HepG2 (cell line): ENCODE results near the gene G6PD. TPM values are rescaled to one million over a fixed set of nuclear protein-coding genes. Genes with fewer than 3 reads are reported as not detected.

Experiments
- ATAC-seq: fragments of 200-7000 bp; cut with Tn5 transposase; 3 replicates; pipeline ENCODE4 v1.9.1; 2020; ENCODE audit warnings: mild to moderate bottlenecking, moderate library complexity
- BruUV-seq: library from RNA; stranded (reverse); fragments of 400-500 nt; replicated peaks from 2 replicates; lab custom pipeline; 2021; lab: Mats Ljungman, UMichigan
- CTCF ChIA-PET: fragments of 300-600 bp; formaldehyde crosslinking; extraction: SDS; loops from one replicate; lab custom pipeline; 2021; ENCODE audit warnings: low total read pairs, inconsistent platforms, low intra/inter-chr PET ratio; lab: Yijun Ruan, JAX
- POLR2A ChIA-PET: fragments of 350-600 bp; sonication (Branson Sonifier 250); formaldehyde crosslinking; loops from one replicate; lab custom pipeline; 2020; ENCODE audit warnings: antibody characterized with exemption, inconsistent platforms; lab: Yijun Ruan, JAX
- DNase-seq: peaks from one replicate; pipeline ENCODE4 v3.0.0-alpha.2; 2015; ENCODE audit warnings: low spot score
- FAIRE-seq: peaks from 3 replicates; lab custom pipeline; 2011; peaks lifted over from hg19 to GRCh38; lab: Jason Lieb, UNC
- H2AFZ ChIP-seq: one replicate; pipeline ENCODE4 v1.6.1; 2011; ENCODE audit warnings: low read length, inconsistent platforms
- H3K27ac ChIP-seq: fragments of 300-600 bp; 3 replicates; pipeline ENCODE4 v1.8.0; 2011; ENCODE audit warnings: mixed run types, mild to moderate bottlenecking, mixed read lengths, low read length, inconsistent platforms; ENCODE audit not compliant: insufficient read depth; ENCODE audit errors: extremely low read length
- H3K27me3 ChIP-seq, 2 experiments: fragments of 200-600 bp in 1 of 2; 2 replicates in 1 of 2; 3 replicates in 1 of 2; pipeline versions ENCODE4 v1.6.0 to v1.8.0; 2011; ENCODE audit warnings: low read length in 2 of 2, mild to moderate bottlenecking in 2 of 2, moderate library complexity in 2 of 2, inconsistent platforms in 1 of 2; ENCODE audit not compliant: insufficient read depth in 2 of 2, control insufficient read depth in 1 of 2
- H3K36me3 ChIP-seq, 2 experiments: fragments of 200-600 bp in 1 of 2; replicated peaks in 1 of 2; 2 replicates in 1 of 2; 3 replicates in 1 of 2; pipeline versions ENCODE4 v1.5.1 to v1.8.0; 2011; ENCODE audit warnings: low read length in 2 of 2, inconsistent platforms in 1 of 2; ENCODE audit not compliant: insufficient read depth in 2 of 2, control insufficient read depth in 1 of 2
- H3K4me1 ChIP-seq: 2 replicates; pipeline ENCODE4 v1.5.1; 2012; ENCODE audit warnings: low read length, inconsistent platforms; ENCODE audit not compliant: insufficient read depth
- H3K4me2 ChIP-seq: 2 replicates; pipeline ENCODE4 v1.6.0; 2011; ENCODE audit warnings: low read depth, low read length, inconsistent platforms
- H3K4me3 ChIP-seq, 3 experiments: fragments of 200-600 bp in 1 of 3; sonication (generic), shearing (Covaris generic) in 1 of 3; replicated peaks in 1 of 3; 2 replicates each; pipeline ENCODE4 v1.5.1; 2011 to 2016; ENCODE audit warnings: low read length in 3 of 3, inconsistent platforms in 2 of 3, low read depth in 2 of 3, mild to moderate bottlenecking in 2 of 3, control low read depth in 1 of 3, mixed read lengths in 1 of 3; ENCODE audit not compliant: insufficient read depth in 1 of 3
- H3K79me2 ChIP-seq: one replicate; pipeline ENCODE4 v1.6.1; 2011; ENCODE audit warnings: low read length, inconsistent platforms; ENCODE audit not compliant: insufficient read depth
- H3K9ac ChIP-seq: 2 replicates; pipeline ENCODE4 v1.6.0; 2011; ENCODE audit warnings: mild to moderate bottlenecking, low read depth, low read length, inconsistent platforms; ENCODE audit not compliant: insufficient read depth
- H3K9me3 ChIP-seq: 2 replicates; pipeline ENCODE4 v1.5.1; 2012; ENCODE audit warnings: mild to moderate bottlenecking, low read length
- H4K20me1 ChIP-seq: 2 replicates; pipeline ENCODE4 v1.6.0; 2011; ENCODE audit warnings: inconsistent platforms, mild to moderate bottlenecking, low read length, moderate library complexity; ENCODE audit not compliant: insufficient read depth
- ATF7 ChIP-seq, 2 experiments: fragments of 450-650 bp in 1 of 2; sonication (generic) in 1 of 2; formaldehyde crosslinking in 1 of 2; IDR thresholded peaks; 2 replicates each; pipeline versions ENCODE4 v1.4.0 to v1.6.1; 2016 to 2020; ENCODE audit warnings: antibody characterized with exemption in 1 of 2, mild to moderate bottlenecking in 1 of 2, missing genetic modification reagents in 1 of 2
- EP300 ChIP-seq, 3 experiments: sonication (generic) in 1 of 3; formaldehyde crosslinking in 1 of 3; IDR thresholded peaks; 2 replicates each; pipeline versions ENCODE4 v1.5.1 to v1.6.1; 2011 to 2020; ENCODE audit warnings: low read depth in 2 of 3, low read length in 2 of 3, borderline replicate concordance in 1 of 3, improper control_type of control experiment in 1 of 3, mild to moderate bottlenecking in 1 of 3, missing genetic modification reagents in 1 of 3, moderate library complexity in 1 of 3
- HOXA5 ChIP-seq: sonication (generic); formaldehyde crosslinking; IDR thresholded peaks from 2 replicates; pipeline ENCODE4 v1.4.0; 2020; ENCODE audit warnings: missing genetic modification reagents
- KAT7 ChIP-seq: IDR thresholded peaks from 2 replicates; pipeline ENCODE4 v1.6.1; 2018; ENCODE audit warnings: borderline replicate concordance, missing compliant biosample characterization
- TBX3 ChIP-seq: fragments of 450-650 bp; IDR thresholded peaks from 2 replicates; pipeline ENCODE4 v1.6.1; 2017; ENCODE audit warnings: antibody characterized with exemption, mild to moderate bottlenecking, inconsistent platforms, borderline replicate concordance
- ZBED4 ChIP-seq: sonication (generic); formaldehyde crosslinking; IDR thresholded peaks from 2 replicates; pipeline ENCODE4 v1.4.0; 2020; ENCODE audit warnings: missing genetic modification reagents, borderline replicate concordance
- ZNF318 ChIP-seq: sonication (generic); formaldehyde crosslinking; IDR thresholded peaks from 2 replicates; pipeline ENCODE4 v1.4.0; 2020; ENCODE audit warnings: mild to moderate bottlenecking, missing genetic modification reagents
- ZNF547 ChIP-seq: sonication (generic); formaldehyde crosslinking; IDR thresholded peaks from 2 replicates; pipeline ENCODE4 v1.5.1; 2020; ENCODE audit warnings: mild to moderate bottlenecking, missing genetic modification reagents
- ZNF784 ChIP-seq: sonication (generic); formaldehyde crosslinking; IDR thresholded peaks from 2 replicates; pipeline ENCODE4 v1.5.1; 2020; ENCODE audit warnings: missing genetic modification reagents, mild to moderate bottlenecking, borderline replicate concordance
- WGBS: methylation state at CpG from one replicate; pipeline ENCODE4 v1.1.6; 2017; ENCODE audit warnings: low lambda C conversion rate; 5-methylcytosine and 5-hydroxymethylcytosine counted together
- in situ Hi-C: cut with HindIII; loops from 2 replicates; pipeline ENCODE4 v1.10.0; 2017; ENCODE audit warnings: low pct_unique_long_range_greater_than_20kb; ENCODE audit not compliant: extremely low pct_ligation_motif_present
- intact Hi-C: fragments of 100-400 bp; cut with micrococcal nuclease; formaldehyde crosslinking; loops from one replicate; pipeline ENCODE4 v1.10.0; 2022; ENCODE audit not compliant: unreplicated experiment
- polyA plus RNA-seq, 8 experiments: library from polyadenylated mRNA; depleted of rRNA in 3 of 8; stranded (reverse) in 7 of 8; unstranded in 1 of 8; fragments of >200 nt; fragmentation: Illumina TruSeq in 4 of 8; extraction: Trizol in 4 of 8; gene quantifications; 2 replicates each; pipeline versions ENCODE4 v1.2.1 to v1.2.3, GENCODE V29; 2011 to 2016; ENCODE audit warnings: low read depth in 4 of 8, missing spikeins in 1 of 8, mixed read lengths in 1 of 8; ENCODE audit not compliant: insufficient read depth in 1 of 8
- total RNA-seq, 5 experiments: library from RNA; depleted of rRNA; stranded (reverse); fragments of >200 nt; fragmentation: Illumina TruSeq; extraction: Trizol; gene quantifications; 2 replicates each; pipeline ENCODE4 v1.2.3, GENCODE V29; 2016; ENCODE audit warnings: low read depth in 1 of 5

The G6PD gene
- total and polyA plus RNA-seq, 2 of the 13 experiments (the other 11 are each of a cell fraction or from before 2014, with no cell fraction given) = 18.8 to 28.8 TPM

- intact Hi-C loops = no loop called here
- POLR2A ChIA-PET = interaction anchor here (0.8 to 3.2 kb wide), 2 partner anchors 29 to 54 kb away, joined by 3 to 13 read pairs; partner anchors contain the start of gene FAM3A
- TF ChIP-seq HOXA5 (CRISPR knock-in tag) (no peak), TBX3 (no peak), ATF7 (IDR thresholded peaks at IDR 0.05) (no peak), ATF7 (CRISPR knock-in tag; IDR thresholded peaks at IDR 0.05) (no peak), ZBED4 (CRISPR knock-in tag) (no peak), ZNF784 (CRISPR knock-in tag) (no peak), ZNF318 (no peak), ZNF547 (CRISPR knock-in tag) (no peak), KAT7 (CRISPR knock-in tag) (no peak), EP300 (IDR thresholded peaks at IDR 0.05; ENCODE audit: low read depth in 2 of 2, low read length in 2 of 2) (no peak), EP300 (CRISPR knock-in tag; IDR thresholded peaks at IDR 0.05; ENCODE audit: borderline replicate concordance) (no peak)
Measured at GRCh38 chrX:154487518-154488290, 58.9 kb downstream of the G6PD start.

More at GRCh38 chrX:154487518-154488290, 58.9 kb downstream of the G6PD start:
- BruUV-seq = no TSS peak
- Histone ChIP-seq H3K79me2 (no peaks in the 10 kb centered on the region), H4K20me1 (no peaks in the 10 kb centered on the region), H3K4me1 (peaks cover 27% of the 10 kb centered on the region), H3K27ac (no peak overlapping the region), H3K4me2 (no peak overlapping the region), H3K9ac (no peak overlapping the region), H3K27me3 (no peaks in the 10 kb centered on the region), H3K36me3 (no peaks in the 10 kb centered on the region; a peak in 1 of 5 replicates), H2AFZ (no peak overlapping the region), H3K4me3 (no peak overlapping the region), H3K9me3 (no peaks in the 10 kb centered on the region)
- DNase-seq (no peak), ATAC-seq (no peak), FAIRE-seq (no peak)
- WGBS = 99% methylated on average over 11 of the region's 28 CpGs
- in situ Hi-C loops = no loop called here
- CTCF ChIA-PET = no interaction called here
